KG1 (cell line): ENCODE measurements around the gene ADAM21.
"Not testable (repeated sequence)": the region's sequence is repeated elsewhere in the genome, so short reads cannot be mapped to it uniquely, and the experiment has no call there.

Experiments
- DNase-seq: peaks from one replicate; lab custom pipeline; 2025; lab: John Stamatoyannopoulos, UW

The ADAM21 gene

GRCh38 chr14:70451874-70452273 lies at the start of gene ADAM21:
ADAM21 (plus strand) TSS chr14:70452174; CDS start chr14:70457500, 5,326 bp downstream.
- no peak for DNase-seq

GRCh38 chr14:70403335-70403734 lies 48.6 kb upstream of the ADAM21 start:
- not testable (repeated sequence) for DNase-seq

GRCh38 chr14:70406216-70406615 lies 45.8 kb upstream of the ADAM21 start:
- not testable (repeated sequence) for DNase-seq

GRCh38 chr14:70407621-70408020 lies 44.4 kb upstream of the ADAM21 start:
- DNase-seq = no peak

- no peak for DNase-seq
These were observed 36.2 kb upstream of the ADAM21 start for GRCh38 chr14:70415788-70416187.

- no peak for DNase-seq
These were observed 35.6 kb upstream of the ADAM21 start for GRCh38 chr14:70416338-70416724.

GRCh38 chr14:70416725-70417349 lies 35.1 kb upstream of the ADAM21 start, which contains the start of gene SYNJ2BP:
SYNJ2BP (minus strand) TSS chr14:70417090; CDS start chr14:70416963, 127 bp downstream.
- DNase-seq = peak; percentile 84

GRCh38 chr14:70419270-70419931 lies 32.6 kb upstream of the ADAM21 start:
- DNase-seq = not testable (repeated sequence)

GRCh38 chr14:70422538-70422937 lies 29.4 kb upstream of the ADAM21 start:
- no peak for DNase-seq

- peak; percentile 36 for DNase-seq
These were observed 26.6 kb upstream of the ADAM21 start for GRCh38 chr14:70425354-70425753.

GRCh38 chr14:70426555-70426954 lies 25.4 kb upstream of the ADAM21 start:
- DNase-seq = not testable (repeated sequence)

GRCh38 chr14:70436867-70437266 lies 15.1 kb upstream of the ADAM21 start:
- no peak for DNase-seq

GRCh38 chr14:70441641-70442040 lies 10.3 kb upstream of the ADAM21 start:
- DNase-seq = no peak

- DNase-seq = no peak
These were observed 9.2 kb upstream of the ADAM21 start for GRCh38 chr14:70442750-70443149.

- DNase-seq = no peak
These were observed 3.2 kb upstream of the ADAM21 start for GRCh38 chr14:70448633-70449340.

- no peak for DNase-seq
These were observed 2.8 kb downstream of the ADAM21 start for GRCh38 chr14:70454731-70455130.

- DNase-seq = no peak
These were observed 16.8 kb downstream of the ADAM21 start for GRCh38 chr14:70468731-70469130.

- not testable (repeated sequence) for DNase-seq
These were observed 19.0 kb downstream of the ADAM21 start for GRCh38 chr14:70470863-70471563.

- peak; percentile 4 for DNase-seq
These were observed 20.5 kb downstream of the ADAM21 start for GRCh38 chr14:70472253-70473159.

GRCh38 chr14:70473825-70474224 lies 21.9 kb downstream of the ADAM21 start:
- DNase-seq = no peak

GRCh38 chr14:70475459-70475858 lies 23.5 kb downstream of the ADAM21 start:
- DNase-seq = not testable (repeated sequence)
